Activated CD8-positive, alpha-beta memory T cell treated with anti-CD3 and anti-CD28 coated beads for 24 hours (primary cell): ENCODE results near the gene MED19.
"Not testable (repeated sequence)": the region's sequence is repeated elsewhere in the genome, so short reads cannot be mapped to it uniquely, and the experiment has no call there.

ENCODE experiments used
- DNase-seq: peaks from one replicate; pipeline ENCODE4 v3.0.0-alpha.2; 2020

The MED19 gene, protein sequence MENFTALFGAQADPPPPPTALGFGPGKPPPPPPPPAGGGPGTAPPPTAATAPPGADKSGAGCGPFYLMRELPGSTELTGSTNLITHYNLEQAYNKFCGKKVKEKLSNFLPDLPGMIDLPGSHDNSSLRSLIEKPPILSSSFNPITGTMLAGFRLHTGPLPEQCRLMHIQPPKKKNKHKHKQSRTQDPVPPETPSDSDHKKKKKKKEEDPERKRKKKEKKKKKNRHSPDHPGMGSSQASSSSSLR

DNA sequence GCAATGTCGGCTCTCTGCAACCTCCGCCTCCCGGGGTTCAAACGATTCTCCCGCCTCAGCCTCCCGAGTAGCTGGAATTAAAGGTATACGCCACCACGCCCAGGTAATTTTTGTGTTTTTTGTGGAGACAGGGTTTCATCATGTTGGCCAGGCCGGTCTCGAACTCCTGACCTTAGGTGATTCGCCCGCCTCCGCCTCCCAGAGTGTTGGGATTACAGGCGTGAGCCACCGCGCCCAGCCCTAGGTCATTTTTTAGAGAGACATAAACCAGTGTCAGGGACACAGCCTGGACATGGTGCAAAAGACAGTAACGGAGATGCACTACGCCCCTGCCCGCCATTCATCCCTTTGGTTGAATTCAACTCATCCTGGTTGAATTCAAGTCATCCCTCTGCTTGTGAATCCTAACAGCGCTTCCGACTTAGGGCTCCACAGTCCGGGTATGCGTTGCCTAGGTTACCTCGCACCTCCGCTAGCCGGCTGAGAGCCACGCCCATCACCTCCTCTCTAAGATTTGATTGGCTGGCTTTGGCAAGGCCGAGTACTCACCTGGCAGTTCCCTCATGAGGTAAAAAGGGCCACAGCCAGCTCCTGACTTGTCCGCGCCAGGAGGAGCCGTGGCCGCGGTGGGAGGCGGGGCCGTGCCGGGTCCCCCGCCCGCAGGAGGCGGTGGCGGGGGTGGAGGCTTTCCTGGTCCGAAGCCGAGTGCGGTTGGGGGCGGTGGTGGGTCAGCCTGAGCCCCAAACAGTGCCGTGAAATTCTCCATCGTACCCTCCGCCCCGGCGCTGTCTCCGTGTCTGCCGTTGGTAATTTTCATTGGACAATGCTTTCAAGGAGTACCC lies at the start of gene MED19:
TSS of gene MED19 (minus strand) at position 802 of the 842 bp plus-strand sequence. CDS start at position 766, 36 bp downstream.
- DNase-seq = peak; percentile 89

GRCh38 chr11:57758174-57758573 lies 46.2 kb upstream of the MED19 start:
- DNase-seq = no peak

- DNase-seq = no peak
Measured at GRCh38 chr11:57752954-57753353, 40.9 kb upstream of the MED19 start.

DNA sequence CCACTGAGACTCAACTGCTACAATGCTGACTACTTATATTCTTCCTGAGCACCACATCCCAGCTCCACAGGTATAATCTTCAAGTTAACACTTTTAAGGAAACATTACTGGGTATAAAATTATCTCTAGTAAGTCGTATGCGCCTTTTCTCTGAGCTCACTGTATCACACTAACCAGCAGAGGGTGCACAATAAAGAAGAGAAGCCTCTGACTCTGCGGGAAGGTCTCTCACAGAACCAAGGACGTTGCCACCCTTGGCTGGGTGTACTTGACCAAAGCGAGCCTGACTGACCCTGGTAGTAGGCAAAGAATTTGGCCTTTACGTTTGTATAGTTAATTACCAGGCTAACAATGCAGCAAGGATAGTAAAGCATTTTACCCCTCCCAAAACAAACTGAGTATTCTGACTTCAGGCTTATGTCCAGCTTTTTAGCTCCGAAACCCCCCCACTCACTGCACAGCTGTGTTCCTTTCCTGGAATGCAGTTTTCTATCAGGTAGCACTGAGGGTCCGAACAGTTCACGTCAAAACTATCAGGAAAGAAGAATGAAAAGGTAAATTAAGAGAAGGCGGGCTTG lies 39.8 kb upstream of the MED19 start, which contains the start of gene BTBD18:
TSS of gene BTBD18 (minus strand) at position 144 of the 578 bp plus-strand sequence. CDS start 631 bp downstream, outside the sequence.
- no peak for DNase-seq

DNA sequence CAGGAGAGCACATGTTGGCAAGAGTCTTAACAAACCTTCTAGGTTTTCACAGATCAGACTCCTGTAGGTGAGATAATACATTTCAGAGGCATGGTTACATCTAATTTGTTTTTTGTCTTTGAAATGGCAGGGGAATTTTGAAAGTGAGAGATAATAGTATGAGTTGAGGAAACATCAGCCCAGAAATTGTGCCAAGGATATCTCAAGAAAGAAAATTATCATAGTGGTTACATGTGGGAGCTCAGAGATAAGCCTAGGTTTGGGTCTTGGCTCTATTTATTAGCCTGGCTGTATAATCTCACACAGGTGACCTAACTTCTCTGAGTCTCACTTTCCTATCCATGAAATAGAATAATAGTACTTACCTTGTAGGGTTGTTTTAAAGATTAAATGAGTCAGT lies 39.2 kb upstream of the MED19 start:
- no peak for DNase-seq

DNA sequence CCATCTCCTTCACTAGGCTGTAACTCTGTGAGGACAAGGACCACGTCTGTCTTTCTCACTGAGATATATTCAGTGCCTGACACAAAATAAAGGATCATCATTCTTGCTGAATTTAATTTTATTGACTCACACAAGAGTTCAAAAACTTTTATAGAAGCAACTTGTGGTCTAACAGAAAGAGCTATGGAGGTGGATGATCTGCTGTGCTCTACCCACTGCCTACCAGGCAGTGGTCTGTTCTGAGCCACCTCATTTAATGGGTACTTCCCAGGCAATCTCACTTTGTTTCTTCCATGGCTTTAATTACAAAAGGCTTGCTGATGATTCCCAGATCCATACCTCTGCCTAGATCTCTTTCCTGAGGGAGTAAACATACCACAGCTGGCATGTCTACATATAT lies 34.9 kb upstream of the MED19 start:
- DNase-seq = no peak

DNA sequence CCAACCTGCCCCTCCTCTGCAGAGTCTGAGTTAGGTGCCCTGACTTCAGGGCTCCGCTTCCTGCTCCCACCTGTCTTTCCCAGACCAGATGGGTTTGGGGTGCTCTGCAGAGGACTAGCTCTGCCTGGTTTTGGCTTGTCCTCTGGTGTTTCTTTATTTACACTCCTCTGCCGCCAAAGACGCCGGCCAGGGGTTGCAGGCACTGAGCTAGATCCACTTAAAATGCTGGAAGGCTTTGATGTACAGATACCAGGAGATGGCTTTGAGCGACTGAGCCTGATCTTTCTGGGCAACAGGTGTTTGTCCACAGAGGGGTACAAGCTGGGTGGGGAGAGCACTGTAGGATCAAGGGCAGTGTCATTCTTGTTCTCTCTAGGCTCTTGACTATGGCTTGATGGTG lies 33.2 kb upstream of the MED19 start:
- DNase-seq = no peak

GRCh38 chr11:57744357-57744756 lies 32.3 kb upstream of the MED19 start:
- no peak for DNase-seq

GRCh38 chr11:57742087-57742452 lies 30.1 kb upstream of the MED19 start:
- DNase-seq = no peak

DNA sequence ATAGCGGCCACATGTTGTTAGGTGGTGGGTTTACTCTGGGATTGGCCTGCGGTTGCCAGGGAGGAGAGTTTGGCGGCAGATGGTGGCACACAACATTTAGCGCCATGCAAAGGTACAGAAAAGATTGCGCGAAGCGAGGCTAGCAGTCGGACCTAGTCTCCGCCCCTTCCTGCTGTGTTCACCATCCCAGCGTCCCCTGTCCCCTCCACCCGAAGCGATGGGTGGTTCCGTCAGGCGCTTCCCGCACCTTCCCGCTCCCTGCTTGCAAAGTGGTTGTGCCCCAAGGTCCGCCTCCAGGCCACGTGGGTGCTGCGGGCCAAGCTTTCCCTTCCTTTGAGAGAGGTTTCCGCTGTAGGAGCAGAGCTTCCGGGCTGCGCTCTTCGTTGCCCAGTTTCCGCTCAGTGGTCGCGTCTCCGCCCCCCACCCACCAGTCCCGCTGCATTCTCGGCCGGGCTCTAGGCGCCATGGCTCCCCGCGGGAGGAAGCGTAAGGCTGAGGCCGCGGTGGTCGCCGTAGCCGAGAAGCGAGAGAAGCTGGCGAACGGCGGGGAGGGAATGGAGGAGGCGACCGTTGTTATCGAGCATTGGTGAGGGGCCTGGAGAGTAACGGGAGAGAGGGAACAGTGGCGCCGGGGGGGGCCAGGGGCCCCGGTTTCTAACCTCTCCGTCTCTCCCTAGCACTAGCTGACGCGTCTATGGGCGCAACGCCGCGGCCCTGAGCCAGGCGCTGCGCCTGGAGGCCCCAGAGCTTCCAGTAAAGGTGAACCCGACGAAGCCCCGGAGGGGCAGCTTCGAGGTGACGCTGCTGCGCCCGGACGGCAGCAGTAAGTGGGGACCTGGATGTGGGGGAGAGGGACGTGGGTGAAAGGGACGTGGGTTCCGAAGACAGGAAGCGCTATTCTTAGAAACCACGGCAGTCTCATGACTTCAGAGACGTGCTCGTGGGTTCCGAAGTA lies 29.4 kb upstream of the MED19 start, which contains the start of gene SELENOH:
TSS of gene SELENOH (plus strand) at position 360 of the 955 bp plus-strand sequence. CDS start at position 465, 105 bp downstream.
- DNase-seq = peak; percentile 97

- no peak for DNase-seq
Measured at GRCh38 chr11:57735619-57736298, 23.7 kb upstream of the MED19 start.

GRCh38 chr11:57732661-57733060 lies 20.6 kb upstream of the MED19 start:
- DNase-seq = no peak

DNA sequence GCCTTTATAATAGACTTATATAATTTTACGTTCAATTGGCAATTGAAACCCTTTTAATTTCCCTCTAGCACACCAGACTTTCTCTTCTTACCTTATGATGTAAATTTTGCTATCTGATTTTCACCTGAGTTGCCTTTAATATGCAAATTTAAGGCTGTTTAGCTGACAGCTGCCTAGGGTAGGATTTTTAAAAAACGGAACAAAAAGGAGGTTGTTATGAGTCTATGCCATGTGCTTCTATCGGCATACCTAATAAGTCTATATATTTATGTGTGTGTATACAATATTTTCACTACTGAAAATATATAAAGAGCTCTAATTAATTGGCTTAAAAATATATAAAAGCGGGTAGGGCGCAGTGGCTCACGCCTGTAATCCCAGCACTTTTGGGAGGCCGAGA lies 17.5 kb upstream of the MED19 start:
- no peak for DNase-seq

DNA sequence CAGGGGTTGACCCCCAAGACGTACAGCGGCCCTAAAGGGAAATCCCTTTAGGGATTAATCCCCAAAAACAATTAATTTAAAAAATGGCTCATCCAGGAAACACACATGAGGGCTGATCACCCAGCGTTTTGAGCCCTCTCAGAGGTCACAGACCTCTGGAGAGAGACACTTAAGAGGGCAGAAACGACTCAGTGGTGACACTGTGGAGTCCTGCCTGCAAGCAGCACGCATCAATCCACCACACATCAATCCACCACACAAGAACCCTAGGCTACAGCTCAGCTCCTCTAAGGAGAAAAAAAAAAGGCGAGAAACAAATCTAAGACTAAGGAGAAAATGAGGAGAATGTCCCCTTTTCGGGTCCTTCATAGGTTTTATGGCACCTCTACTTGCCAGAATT lies 16.8 kb upstream of the MED19 start:
- no peak for DNase-seq

DNA sequence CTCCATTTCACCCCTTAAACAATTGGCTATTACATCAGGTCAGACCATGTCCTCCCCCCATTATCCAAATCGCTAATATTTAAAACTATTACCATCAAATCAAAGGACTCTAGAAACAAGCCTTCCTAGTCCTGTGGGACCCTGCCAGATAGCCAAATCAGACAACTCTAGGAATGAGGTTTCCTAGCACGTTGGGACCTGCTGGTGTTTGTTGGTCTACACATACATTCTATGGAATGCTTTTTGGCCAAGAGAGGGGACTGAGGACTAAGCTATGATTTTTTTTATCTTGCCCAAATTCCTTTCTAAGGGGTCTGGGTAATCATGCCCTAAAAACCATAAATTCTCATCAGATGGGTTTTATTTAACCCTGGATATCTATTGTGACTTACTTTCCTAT lies 15.2 kb upstream of the MED19 start:
- DNase-seq = no peak

- not testable (repeated sequence) for DNase-seq
Measured at GRCh38 chr11:57716726-57717125, 4.7 kb upstream of the MED19 start.

DNA sequence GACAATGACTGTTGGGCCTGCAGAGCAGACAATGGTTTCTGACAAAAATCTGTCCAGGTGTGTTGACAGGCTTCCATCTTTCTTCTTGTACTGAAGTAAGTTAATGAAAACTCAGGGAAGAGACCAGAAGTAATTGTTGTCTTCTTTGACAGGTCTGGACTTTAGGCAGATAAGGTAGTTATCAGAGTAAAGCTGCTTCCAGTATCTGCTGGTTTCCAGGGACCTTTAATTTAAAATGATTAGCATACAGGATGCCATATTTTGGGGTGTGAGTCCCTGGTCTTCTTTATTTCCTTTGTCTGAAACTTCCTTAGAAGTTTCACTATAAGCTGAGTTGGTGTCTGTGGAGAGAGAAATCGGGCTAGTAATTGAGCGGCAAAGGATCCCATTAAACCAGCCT lies 1.8 kb upstream of the MED19 start:
- no peak for DNase-seq

DNA sequence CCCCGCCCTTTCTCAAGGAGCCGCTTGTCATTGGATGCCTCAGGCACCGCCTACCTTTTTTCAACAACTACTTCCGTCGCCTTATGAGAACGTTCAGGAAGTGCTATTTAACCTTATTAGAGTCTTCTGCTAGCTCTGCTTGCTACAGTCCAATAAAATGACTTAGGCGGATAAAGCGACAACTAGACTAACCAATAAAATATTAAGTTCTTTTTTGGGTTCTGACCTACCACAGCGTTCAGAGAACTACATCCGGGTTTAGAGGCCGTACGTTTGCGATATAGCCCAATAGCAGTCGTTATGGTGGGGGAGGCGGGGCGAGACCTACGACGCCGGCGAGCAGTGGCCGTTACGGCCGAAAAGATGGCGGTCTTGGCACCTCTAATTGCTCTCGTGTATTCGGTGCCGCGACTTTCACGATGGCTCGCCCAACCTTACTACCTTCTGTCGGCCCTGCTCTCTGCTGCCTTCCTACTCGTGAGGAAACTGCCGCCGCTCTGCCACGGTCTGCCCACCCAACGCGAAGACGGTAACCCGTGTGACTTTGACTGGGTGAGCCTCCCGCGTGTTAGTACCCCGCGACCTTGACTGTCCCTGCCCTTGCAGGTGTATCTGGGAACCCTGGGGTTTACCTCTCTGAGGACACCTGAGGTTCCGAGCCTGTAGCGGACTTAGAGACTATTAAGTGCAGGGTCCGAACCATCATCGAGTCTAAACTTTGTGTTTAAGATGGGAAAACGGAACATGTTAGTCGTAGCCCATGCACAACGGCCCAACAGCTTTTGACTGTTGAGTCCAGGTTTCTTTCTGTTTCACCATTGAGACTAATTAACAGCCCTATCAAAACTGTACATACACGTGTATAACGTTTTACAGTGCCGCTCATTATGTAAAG lies 488 bp upstream of the MED19 start, which contains the start of gene TMX2:
TSS of gene TMX2 (plus strand) at position 338 of the 895 bp plus-strand sequence. CDS start at position 364, 26 bp downstream.
- peak; percentile 91 for DNase-seq

DNA sequence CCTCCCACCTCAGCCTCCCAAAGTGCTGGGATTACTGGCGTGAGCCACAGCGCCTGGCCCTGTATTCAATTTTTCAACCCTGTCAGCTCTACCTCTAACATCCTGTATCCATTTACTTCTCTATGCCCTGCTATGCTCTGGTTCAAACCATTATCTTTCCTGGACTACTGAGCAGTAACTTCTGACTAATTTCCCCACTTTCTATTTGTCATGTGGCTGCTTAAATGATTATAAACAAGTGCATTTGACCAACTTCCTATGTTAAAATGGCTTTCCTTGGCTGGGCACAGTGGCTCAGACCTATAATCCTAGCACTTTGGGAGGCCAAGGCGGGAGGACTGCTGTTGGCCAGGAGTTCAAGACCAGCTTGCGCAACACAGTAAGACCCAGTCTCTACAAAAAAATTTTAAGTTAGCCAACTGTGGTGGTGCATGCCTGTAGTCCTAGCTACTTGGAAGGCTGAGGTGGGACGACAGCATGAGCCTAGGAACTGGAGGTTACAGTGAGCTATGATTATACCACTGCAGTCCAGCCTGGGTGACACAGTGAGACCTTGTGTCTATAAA lies 2.1 kb downstream of the MED19 start:
- DNase-seq = no peak

- DNase-seq = not testable (repeated sequence)
Measured at GRCh38 chr11:57705432-57705831, 6.6 kb downstream of the MED19 start.
